ENCODE data around the gene AFF3. TPM values are rescaled to one million over a fixed set of nuclear protein-coding genes. Genes with fewer than 3 reads are reported as not detected.

Gene AFF3
- total RNA-seq, 2 donors from 2014 or later = 4.7 to 10.6 TPM

DNA sequence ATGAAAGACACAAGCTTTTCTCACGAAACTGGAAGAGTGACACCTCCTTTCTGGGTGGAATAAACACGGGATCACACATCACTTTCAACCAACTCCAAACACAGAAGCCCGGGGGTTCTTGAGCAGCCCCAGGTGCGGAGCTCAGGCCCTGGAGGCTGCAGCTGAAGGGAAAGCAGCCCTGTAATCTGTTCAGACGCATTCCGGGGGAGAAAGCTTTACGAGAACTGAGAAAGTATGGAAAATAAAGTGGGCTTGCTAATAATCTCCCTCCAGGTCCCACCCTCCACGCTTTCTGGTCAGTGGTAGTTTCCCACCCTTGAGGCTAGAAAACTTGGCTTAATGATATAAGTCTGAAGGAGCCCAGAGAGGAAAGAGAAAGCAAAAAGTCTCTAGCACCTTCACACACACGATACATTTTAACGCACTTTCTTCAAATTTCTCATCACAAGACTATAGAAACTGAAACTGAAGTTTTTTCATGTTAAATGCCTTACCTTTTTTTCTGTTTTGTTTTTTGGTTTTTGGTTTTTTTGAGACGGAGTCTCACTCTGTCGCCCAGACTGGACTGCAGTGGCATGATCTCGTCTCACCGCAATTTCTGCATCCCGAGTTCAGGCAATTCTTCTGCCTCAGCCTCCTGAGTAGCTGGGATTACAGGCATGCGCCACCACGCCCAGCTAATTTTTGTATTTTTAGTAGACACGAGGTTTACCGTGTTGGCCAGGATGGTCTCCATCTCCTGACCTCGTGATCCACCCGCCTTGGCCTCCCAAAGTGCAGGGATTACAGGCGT, 141.3 kb downstream of the AFF3 start:
- intact Hi-C loops (cut with DNase I, micrococcal nuclease) = no loop called here
- ATAC-seq (no peak), DNase-seq (no peak)

DNA sequence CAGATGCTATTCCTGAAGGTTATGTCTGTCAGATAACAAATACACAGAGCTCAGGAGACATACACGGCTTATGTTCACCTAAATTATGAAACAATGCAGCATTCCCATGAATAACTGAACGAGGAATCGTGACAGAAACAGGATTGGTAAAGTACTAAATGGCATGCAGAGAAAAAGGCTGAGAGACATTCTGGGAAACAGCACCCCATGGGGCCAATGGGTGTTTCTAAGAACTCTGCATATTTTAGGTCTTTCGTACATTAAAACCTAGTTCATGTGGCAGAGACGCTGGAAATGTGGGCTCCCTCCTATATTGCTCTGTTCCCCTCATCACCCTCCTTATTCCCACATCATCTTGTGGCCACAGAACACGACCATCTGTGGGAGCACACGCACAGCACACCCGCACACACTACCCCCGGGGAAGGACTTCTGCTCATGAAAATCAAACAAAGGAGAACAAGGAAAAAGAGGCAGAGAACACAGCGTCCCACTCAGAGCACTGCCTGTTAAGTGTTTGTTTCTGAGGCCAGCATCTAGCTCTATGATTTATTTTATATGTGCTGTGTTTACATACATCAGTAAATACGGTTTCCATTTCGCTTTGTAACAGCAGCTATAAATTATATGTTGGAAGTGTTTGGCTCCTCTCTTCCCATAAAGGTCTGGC, 143.6 kb downstream of the AFF3 start:
- no peak for DNase-seq
- intact Hi-C loops (cut with DNase I, micrococcal nuclease) = no loop called here
- no peak for ATAC-seq

DNA sequence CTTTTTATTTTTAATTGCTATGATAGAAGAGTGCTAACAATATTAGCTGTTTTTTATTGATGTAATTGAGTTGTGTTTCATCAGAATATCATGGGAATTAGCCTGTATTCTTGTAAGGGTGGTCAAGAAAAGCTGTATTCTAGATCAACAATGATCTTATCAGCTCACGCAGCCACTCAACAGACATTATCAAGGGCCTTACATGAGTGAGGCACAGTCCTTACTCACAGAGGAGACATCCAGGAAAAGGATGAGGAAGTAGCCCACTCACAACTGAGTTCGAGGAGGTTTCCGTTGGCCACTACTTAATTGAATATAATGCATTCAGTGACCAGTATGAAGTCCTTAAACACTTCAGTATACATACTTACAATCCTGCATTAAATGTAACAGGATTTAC, 152.5 kb downstream of the AFF3 start:
- DNase-seq (no peak), ATAC-seq (no peak)
- intact Hi-C loops (cut with DNase I, micrococcal nuclease) = no loop called here

DNA sequence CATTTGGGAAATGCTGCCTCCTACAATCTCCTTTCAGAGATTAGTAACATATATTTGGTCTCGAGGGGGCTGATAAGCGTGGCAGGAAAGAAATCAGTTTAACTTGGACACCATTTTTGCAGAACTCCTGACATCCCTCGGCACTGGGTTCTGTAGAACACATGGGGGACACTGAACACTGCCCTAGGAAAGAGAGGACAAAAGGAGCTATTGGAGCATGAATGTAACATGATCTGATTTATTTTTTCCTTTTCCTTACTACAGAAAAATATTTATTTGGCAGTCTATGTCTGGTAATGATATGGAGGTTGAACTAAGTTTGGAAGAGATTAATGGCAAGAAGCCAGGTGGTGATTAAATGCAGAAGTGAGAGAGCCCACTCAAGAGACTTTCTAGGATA, 153.8 kb downstream of the AFF3 start:
- ATAC-seq = no peak
- intact Hi-C loops (cut with DNase I, micrococcal nuclease) = no loop called here
- no peak for DNase-seq

DNA sequence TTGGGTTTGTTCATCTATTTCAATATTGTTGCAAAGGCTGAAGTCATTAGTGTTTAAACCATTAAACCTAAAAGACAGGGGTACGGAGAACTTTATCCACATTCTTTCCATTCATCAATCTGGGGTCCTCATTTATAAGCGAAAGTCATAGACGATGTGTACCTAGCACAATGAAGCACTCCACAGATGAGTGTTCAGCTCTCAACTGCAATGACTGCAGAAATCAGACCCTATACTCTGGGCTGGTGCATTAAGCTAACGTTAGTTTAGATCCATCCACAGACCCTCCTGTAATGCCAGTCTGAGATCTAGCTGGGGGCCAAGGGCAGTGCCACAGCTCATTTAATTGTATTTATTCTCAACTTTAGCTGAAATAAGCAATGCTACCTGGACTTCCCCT, 155.2 kb downstream of the AFF3 start:
- intact Hi-C loops (cut with DNase I, micrococcal nuclease) = no loop called here
- ATAC-seq = no peak
- no peak for DNase-seq

DNA sequence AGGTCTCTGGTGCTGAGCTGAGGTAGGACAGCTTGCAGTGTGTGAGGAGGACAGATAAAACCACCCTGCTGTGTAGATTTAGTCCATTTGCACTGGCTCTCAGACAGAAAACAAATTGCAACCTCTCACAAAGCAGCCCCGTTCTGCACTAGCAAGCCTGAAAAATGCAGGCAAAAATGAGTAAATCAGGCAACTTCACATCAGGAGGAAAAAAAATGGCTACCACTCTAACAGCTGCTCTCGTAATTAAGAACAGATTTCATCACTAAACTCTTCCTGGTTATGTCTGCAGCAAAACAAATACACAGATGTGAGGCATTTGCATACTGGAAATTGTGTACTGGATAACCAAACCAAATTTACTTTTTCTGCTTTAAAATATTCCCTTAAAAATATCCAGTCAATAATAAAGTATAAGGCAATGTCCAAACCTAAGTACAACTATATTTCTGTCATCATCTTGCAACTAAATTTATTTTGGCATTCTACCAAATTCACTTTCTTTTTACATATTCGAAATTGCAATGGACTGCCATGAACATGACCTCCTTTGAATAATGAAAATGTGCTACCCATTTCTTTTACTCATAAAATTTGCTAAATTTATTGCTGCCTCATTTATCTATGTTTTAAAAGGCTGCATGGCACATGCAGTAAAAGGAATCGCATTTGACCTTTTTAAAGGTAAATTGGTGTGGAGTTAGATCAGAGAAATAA, 157.4 kb downstream of the AFF3 start:
- DNase-seq (no peak), ATAC-seq (no peak)
- intact Hi-C loops (cut with DNase I, micrococcal nuclease) = no loop called here

DNA sequence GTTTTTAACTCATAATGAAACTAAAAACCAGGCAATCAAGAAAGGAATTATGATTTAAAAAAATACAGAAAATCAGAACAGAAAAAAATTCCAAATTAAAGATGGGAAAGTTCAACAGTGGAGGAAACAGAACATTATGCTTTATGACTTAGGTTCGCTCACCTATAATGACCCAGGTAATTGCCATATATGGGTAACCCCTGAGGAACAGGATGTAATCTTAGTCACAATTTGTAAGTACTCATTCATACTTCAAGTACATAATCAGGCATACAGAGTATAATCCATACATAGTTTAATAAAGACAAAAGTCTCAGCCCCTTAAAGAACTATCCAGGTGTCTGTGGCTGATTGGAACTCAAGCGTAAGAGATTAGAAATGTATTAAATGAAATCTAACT, 159.6 kb downstream of the AFF3 start:
- ATAC-seq = no peak
- DNase-seq = no peak
- intact Hi-C loops (cut with DNase I, micrococcal nuclease) = no loop called here

DNA sequence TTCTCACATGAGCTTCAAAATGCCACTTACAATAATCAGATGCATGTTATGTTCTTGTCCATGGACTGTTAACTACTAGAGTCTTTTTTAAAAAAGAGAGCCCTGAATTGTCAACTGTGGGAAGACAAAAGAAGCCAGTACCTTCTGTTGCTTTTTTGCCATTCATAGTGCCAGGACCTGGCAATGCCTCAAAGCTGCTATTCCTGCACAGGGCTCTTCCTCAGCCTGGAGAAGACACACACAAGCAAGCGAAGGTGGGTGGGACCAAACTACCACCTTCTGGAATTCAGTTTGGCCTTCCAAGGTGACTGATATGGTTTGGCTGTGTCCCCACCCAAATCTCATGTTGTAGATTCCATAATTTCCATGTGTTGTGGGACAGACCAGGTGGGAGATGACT, 160.6 kb downstream of the AFF3 start:
- no peak for DNase-seq
- intact Hi-C loops (cut with DNase I, micrococcal nuclease) = no loop called here

DNA sequence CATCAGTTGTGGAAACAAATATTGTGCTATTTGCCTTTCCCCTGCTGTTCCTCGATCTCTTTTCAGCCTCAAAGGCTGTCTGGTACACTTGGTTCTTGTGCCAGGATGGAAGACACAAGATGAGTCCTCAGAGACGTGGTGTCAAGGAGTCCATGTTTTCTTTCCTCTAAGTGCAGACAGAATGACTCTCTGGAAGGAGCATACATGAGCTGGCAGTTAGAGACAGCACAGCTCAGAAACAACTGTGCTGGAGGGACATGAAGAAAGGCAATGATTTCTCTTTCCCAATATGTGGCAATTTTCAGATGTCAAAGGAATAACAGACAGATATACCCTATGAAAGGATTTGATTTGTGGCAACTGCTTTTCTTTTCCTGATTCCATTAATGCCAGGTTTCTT, 162.2 kb downstream of the AFF3 start:
- ATAC-seq = no peak
- DNase-seq = no peak
- intact Hi-C loops (cut with DNase I, micrococcal nuclease) = no loop called here

More for the DNA sequence above, 160.6 kb downstream of the AFF3 start:
- no peak for ATAC-seq

DNA sequence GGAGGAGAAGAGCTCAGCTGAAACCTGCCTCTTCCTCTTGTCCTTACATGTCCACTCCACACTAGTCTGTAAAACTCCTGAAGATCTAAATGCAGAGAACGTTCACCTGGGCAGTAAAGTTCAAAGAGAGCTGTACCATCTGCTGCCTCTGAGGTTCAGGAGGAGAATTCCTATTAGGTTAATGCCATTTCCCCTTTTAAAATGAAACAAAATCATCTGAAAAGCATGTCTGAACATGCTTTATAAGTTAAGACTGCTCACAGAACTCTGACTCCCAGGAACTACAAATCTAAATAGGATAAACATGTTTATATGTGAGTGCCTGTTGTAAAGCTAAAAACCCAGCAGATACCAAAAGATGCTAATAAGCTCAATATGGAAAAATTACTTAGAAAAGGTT, 164.4 kb downstream of the AFF3 start:
- intact Hi-C loops (cut with DNase I, micrococcal nuclease) = no loop called here
- no peak for ATAC-seq
- DNase-seq = no peak

DNA sequence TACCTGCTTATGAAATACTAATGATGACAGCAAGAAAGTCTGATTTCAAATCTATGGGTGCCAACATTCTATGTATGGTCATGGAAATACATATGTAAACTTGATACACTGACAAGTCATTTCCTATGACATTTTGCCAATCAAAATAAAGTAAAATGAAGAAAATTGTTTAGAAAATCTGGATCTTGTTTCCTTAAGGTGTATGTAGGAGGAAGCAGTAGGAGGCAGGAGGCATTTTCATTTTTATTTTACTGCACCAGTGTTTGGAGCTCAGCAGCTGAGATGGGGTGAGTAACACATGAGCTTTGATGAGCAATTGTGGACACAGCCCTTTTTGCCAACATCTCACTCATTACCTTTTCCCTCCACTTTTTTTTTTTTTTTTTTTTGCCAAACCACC, 167.0 kb downstream of the AFF3 start:
- ATAC-seq (no peak), DNase-seq (no peak)
- intact Hi-C loops (cut with DNase I, micrococcal nuclease) = no loop called here

DNA sequence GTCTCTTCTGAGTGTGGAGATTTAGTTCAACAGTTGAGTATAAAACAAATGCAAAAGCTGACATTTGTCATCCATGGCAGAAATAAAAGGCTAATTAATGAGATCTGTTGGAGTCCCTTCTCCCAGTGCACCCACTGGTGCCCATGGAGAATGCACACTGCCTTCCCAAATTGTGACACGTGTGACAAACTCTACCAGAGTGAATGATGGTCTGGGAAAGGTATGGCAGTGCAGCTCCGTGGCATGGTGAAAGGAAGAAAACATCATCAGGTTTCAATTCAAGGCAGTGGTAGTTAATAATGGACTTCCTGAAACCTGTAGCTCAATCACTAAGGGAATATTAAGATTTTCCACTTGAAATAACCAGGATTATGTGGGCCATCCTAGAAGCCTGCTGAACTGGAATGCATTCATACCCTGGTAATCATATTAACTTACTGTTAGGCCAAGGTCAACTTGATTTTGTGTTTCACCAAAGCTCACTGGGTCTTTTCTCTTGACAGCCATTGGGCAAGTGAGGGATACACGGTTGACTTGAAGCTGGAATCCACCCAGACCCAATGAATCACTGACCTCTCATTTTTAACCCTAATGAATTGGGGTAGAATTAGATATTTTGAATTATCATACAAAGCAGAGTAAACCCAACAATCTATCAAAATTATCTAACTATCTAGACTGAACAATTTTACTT, 167.6 kb downstream of the AFF3 start:
- intact Hi-C loops (cut with DNase I, micrococcal nuclease) = no loop called here
- DNase-seq = no peak
- ATAC-seq = no peak

DNA sequence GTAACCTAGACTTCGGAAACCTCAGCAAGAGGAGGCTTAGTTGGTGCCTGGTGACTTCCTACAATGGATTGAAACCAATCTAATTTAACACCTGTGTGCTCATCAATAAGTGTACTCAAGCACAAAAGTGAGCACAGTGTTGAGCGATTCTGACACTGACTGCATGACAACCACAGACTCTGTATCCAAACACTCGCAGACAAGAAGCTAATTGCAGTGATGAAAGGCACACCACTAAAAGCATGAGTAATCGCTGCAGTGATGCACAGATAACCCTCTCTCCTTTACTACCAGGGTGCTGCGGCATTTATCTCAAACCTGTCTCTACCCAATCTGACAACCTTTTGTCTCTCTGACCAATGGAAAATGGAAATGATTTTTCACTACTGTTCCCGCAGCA, 168.1 kb downstream of the AFF3 start:
- DNase-seq (no peak), ATAC-seq (no peak)
- intact Hi-C loops (cut with DNase I, micrococcal nuclease) = no loop called here

DNA sequence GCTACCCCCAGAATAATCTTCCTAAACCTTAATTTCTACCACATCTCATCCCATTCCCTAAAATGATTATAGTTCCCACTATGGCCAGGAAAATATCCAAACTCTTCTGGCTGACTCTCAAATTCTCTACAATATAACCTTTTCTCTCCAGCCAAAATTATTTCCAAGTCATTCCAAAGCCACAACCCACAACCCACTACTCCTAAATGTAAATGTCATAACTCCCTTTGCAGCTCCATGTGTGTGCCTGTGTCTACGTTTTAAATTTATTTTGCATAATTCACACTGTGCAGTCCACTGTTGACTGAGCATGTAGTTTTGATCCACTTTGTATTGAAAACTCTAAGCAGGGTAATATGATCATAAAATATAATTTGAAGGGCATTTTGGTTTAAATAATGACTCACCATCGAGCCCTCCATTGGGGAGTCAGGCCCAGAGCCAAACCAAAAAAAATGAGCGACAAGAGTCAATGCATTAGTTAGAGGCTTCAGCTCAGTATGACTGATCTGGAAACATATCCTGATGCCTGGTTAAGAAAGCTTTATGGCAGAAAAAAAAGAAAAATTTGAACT, 171.0 kb downstream of the AFF3 start:
- no peak for ATAC-seq
- intact Hi-C loops (cut with DNase I, micrococcal nuclease) = no loop called here

DNA sequence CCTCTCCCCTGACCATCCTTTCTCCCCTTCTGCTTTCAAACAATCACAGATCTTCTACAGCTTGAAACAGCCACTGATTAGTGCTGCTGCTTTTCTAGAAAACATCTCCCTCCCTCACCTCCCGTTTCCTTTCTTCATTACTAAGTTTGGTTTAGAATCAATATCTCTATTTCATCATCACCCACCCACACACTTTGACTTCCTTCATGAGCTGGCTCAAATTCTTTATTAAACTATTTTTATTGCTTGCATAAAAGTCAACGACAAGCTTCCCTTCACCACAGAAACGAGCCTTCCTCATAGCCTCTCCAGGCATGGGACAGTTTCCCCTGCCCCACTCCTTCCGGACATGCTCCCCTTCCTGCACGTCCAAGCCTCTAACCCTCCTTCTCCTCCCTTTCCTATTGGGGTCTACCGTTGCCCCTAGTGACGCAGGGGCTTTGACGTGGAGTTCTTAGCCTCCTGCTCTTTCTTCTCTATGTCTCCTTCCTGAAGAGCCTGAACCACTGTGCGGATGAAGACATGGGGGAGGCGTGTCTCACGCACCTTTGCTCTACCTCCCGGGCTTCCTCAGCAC, 172.0 kb downstream of the AFF3 start:
- no peak for ATAC-seq
- intact Hi-C loops (cut with DNase I, micrococcal nuclease) = no loop called here
- DNase-seq = no peak

More for the DNA sequence above, 171.0 kb downstream of the AFF3 start:
- no peak for DNase-seq

DNA sequence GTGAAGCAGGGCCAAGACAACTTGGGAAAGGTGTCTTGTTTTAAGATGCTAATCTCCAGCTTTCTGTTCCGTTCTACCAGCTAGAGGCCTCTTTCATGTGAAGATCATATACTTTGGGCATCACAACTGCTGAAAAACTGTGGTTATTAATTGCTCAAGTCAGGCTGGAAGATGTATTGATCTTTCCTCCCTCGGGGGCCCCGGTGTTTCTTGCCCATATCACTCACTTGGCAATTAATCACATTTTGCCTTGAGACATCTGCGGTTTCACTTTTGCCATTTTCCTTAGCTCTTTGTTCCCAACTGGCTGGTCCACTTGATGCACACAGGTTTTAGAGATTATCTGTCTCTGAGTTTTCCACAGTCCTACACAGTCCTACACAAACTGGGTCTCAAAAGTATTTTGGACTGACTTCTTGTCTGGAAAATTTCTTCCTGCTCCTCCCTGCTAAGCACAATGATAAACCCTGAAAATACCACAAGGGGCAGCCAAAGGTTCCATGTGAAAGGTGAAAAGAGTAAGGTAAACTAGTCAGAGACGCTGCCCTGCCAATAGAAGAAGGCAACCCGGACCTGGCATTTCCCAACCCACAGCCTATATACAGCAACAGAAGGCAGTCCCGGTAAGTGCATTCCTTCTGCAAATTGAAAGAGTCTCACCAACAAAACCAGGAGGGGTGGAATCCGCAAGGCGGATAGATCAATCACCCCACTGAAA, 181.0 kb downstream of the AFF3 start:
- DNase-seq (no peak), ATAC-seq (no peak)
- intact Hi-C loops (cut with DNase I, micrococcal nuclease) = no loop called here

DNA sequence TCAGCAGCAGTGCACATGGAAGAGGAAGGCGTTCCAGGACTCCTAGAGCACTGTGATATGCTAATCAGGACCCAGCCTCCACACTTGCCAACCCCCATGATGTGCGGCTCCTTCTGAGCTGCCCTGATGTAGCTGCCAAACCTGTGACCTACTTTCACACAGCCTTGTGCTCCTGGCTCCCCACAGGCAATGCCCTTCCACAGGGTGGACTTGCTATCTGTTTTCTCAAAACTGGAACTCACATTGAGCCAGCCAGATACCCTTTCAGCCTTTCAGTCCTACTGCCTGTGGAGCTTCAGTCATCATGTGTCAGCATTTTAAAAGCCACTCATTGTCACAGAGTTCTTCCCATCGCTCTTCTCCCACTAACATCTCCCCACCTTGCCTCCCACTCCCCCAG, 181.6 kb downstream of the AFF3 start:
- no peak for ATAC-seq
- no peak for DNase-seq
- intact Hi-C loops (cut with DNase I, micrococcal nuclease) = no loop called here

DNA sequence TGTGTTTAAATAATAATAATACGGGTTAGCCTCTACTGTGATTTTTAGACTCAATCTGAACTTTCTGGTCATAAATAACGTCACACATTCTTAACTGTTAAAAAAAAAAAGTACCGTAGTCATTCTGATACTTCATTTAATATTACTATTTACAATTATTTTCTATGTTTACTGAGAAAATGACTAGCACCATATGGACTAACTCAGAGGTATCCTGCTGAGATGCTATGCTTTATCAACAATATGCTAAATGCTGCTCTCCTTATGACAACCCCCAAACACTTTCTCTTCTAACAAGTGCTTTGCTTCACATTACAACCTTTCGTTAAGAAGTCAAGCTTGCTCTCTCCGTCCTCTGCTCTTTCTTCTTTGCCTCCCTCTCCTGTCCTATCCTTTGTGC, 182.1 kb downstream of the AFF3 start:
- ATAC-seq = no peak
- no peak for DNase-seq
- intact Hi-C loops (cut with DNase I, micrococcal nuclease) = no loop called here

Measured in left colon (tissue), 2 donors.